Measurements from ENCODE around the gene SNX27.

- TF ChIP-seq CTCF (conservative IDR thresholded peaks at IDR 0.05 in 1 of 2, IDR thresholded peaks at IDR 0.05 in 1 of 2; ENCODE audit: low read depth in 1 of 2, low read length in 2 of 2) (no peak), EZH2 (IDR thresholded peaks at IDR 0.05; ENCODE audit: low read length, missing control alignments) (no peak)
Measured at GRCh38 chr1:151705146-151705545, 93.3 kb downstream of the SNX27 start.

Measured in fibroblast of lung (primary cell).